Loucy (cell line): ENCODE measurements around the gene SMAD5.

ENCODE experiments used
- CTCF ChIP-seq: fragments of 200-600 bp; sonication (generic); conservative IDR thresholded peaks from 2 replicates; pipeline ENCODE4 v1.5.1; 2014; ENCODE audit warnings: mild to moderate bottlenecking, antibody characterized with exemption, low read length
- EZH2phosphoT487 ChIP-seq: fragments of 200-600 bp; IDR thresholded peaks from 2 replicates; pipeline ENCODE4 v1.6.1; 2018; ENCODE audit warnings: antibody characterized with exemption, mild to moderate bottlenecking, moderate library complexity, borderline replicate concordance

GRCh38 chr5:136133922-136134379, 1.3 kb downstream of the SMAD5 start:
- TF ChIP-seq CTCF (no peak), EZH2phosphoT487 (no peak)
